HG02763 (cell line): ENCODE measurements around the gene GREB1L.
"Not testable (repeated sequence)": the region's sequence is repeated elsewhere in the genome, so short reads cannot be mapped to it uniquely, and the experiment has no call there.

Experiments
- ATAC-seq: cut with Tn5 transposase; IDR thresholded peaks from one replicate; pipeline ENCODE4 v1.9.1; 2021; ENCODE audit warnings: mild to moderate bottlenecking, moderate library complexity; ENCODE audit not compliant: unreplicated experiment

GREB1L gene

GRCh38 chr18:21262979-21263378 is 20.9 kb downstream of the GREB1L start:
- no peak for ATAC-seq

- no peak for ATAC-seq
These were observed 22.6 kb downstream of the GREB1L start for GRCh38 chr18:21264651-21265050.

- no peak for ATAC-seq
These were observed 24.1 kb downstream of the GREB1L start for GRCh38 chr18:21265971-21266673.

- no peak for ATAC-seq
These were observed 25.4 kb downstream of the GREB1L start for GRCh38 chr18:21267400-21267799.

- ATAC-seq, result no peak
These were observed 27.3 kb downstream of the GREB1L start for GRCh38 chr18:21269349-21269748.

- ATAC-seq, result no peak
These were observed 28.4 kb downstream of the GREB1L start for GRCh38 chr18:21270453-21270852.

GRCh38 chr18:21272016-21272579 is 30.1 kb downstream of the GREB1L start:
- ATAC-seq, result no peak

GRCh38 chr18:21273568-21273967 is 31.5 kb downstream of the GREB1L start:
- no peak for ATAC-seq

GRCh38 chr18:21275645-21276044 is 33.6 kb downstream of the GREB1L start:
- no peak for ATAC-seq

- ATAC-seq, result no peak
These were observed 35.5 kb downstream of the GREB1L start for GRCh38 chr18:21277578-21277977.

- not testable (repeated sequence) for ATAC-seq
These were observed 36.2 kb downstream of the GREB1L start for GRCh38 chr18:21278218-21278617.

- ATAC-seq, result no peak
These were observed 39.6 kb downstream of the GREB1L start for GRCh38 chr18:21281603-21282002.

GRCh38 chr18:21284540-21284939 is 42.5 kb downstream of the GREB1L start:
- ATAC-seq, result no peak

- no peak for ATAC-seq
These were observed 47.8 kb downstream of the GREB1L start for GRCh38 chr18:21289827-21290226.

- no peak for ATAC-seq
These were observed 49.1 kb downstream of the GREB1L start for GRCh38 chr18:21291106-21291505.

- ATAC-seq, result no peak
These were observed 51.4 kb downstream of the GREB1L start for GRCh38 chr18:21293479-21293878.

GRCh38 chr18:21295101-21295500 is 53.1 kb downstream of the GREB1L start:
- no peak for ATAC-seq

GRCh38 chr18:21296045-21296444 is 54.0 kb downstream of the GREB1L start:
- no peak for ATAC-seq

- ATAC-seq, result no peak
These were observed 56.3 kb downstream of the GREB1L start for GRCh38 chr18:21298351-21298750.

GRCh38 chr18:21300035-21300907 is 58.2 kb downstream of the GREB1L start:
- no peak for ATAC-seq

GRCh38 chr18:21300908-21301200 is 58.8 kb downstream of the GREB1L start:
- no peak for ATAC-seq

- no peak for ATAC-seq
These were observed 61.4 kb downstream of the GREB1L start for GRCh38 chr18:21303445-21303844.
